Ureter (tissue), 1 donor: ENCODE results near the gene CSRP3. TPM values are rescaled to one million over a fixed set of nuclear protein-coding genes. Genes with fewer than 3 reads are reported as not detected.
A peak's percentile ranks its signal among the peaks of the same experiment; 100 is the strongest.

ENCODE experiments used
- DNase-seq: peaks from one replicate; pipeline ENCODE4 v3.0.0-alpha.2; 2020; ENCODE audit warnings: low spot score
- total RNA-seq: library from RNA; stranded (reverse); gene quantifications from one replicate; pipeline ENCODE4 v1.2.4, GENCODE V29; 2023
- donor health status: DM: yes; HTN: yes; CAD: no.

Gene CSRP3
- total RNA-seq: 0.68 TPM

GRCh38 chr11:19201737-19202605 lies at the start of gene CSRP3:
Gene CSRP3 (minus strand): TSS chr11:19201983. CDS start chr11:19192448, 9,535 bp downstream.
- DNase-seq: no peak

GRCh38 chr11:19251577-19251976 lies 49.8 kb upstream of the CSRP3 start:
- DNase-seq: no peak

- no peak for DNase-seq
These were observed 45.0 kb upstream of the CSRP3 start for GRCh38 chr11:19246816-19247215.

GRCh38 chr11:19245351-19245750 lies 43.6 kb upstream of the CSRP3 start:
- no peak for DNase-seq

- DNase-seq: peak; percentile 68
These were observed 42.8 kb upstream of the CSRP3 start for GRCh38 chr11:19244621-19245020.

GRCh38 chr11:19244084-19244483 lies 42.3 kb upstream of the CSRP3 start:
- peak; percentile 65 for DNase-seq

- no peak for DNase-seq
These were observed 41.8 kb upstream of the CSRP3 start for GRCh38 chr11:19243613-19244012.

- no peak for DNase-seq
These were observed 41.4 kb upstream of the CSRP3 start for GRCh38 chr11:19243143-19243542.

- DNase-seq: no peak
These were observed 40.6 kb upstream of the CSRP3 start for GRCh38 chr11:19242179-19242932.

GRCh38 chr11:19241260-19242178 lies 39.7 kb upstream of the CSRP3 start:
- no peak for DNase-seq

GRCh38 chr11:19240420-19241259 lies 38.9 kb upstream of the CSRP3 start, which contains the start of gene E2F8:
Gene E2F8 (minus strand): TSS chr11:19240945. CDS start chr11:19240121, 824 bp downstream.
- peak; percentile 93 for DNase-seq

- DNase-seq: no peak
These were observed 37.3 kb upstream of the CSRP3 start for GRCh38 chr11:19239039-19239438.

- no peak for DNase-seq
These were observed 36.0 kb upstream of the CSRP3 start for GRCh38 chr11:19237813-19238212.

GRCh38 chr11:19237381-19237780 lies 35.6 kb upstream of the CSRP3 start:
- no peak for DNase-seq

GRCh38 chr11:19234231-19234817 lies 32.5 kb upstream of the CSRP3 start:
- no peak for DNase-seq

GRCh38 chr11:19232910-19233503 lies 31.2 kb upstream of the CSRP3 start:
- DNase-seq: no peak

GRCh38 chr11:19229671-19230070 lies 27.9 kb upstream of the CSRP3 start:
- DNase-seq: no peak

GRCh38 chr11:19228968-19229367 lies 27.2 kb upstream of the CSRP3 start:
- no peak for DNase-seq

GRCh38 chr11:19226378-19227195 lies 24.8 kb upstream of the CSRP3 start:
- no peak for DNase-seq
